Measurements from ENCODE around the gene USP32. TPM values are rescaled to one million over a fixed set of nuclear protein-coding genes. Genes with fewer than 3 reads are reported as not detected.
"Not testable (repeated sequence)": the region's sequence is repeated elsewhere in the genome, so short reads cannot be mapped to it uniquely, and the experiment has no call there.

The USP32 gene, protein sequence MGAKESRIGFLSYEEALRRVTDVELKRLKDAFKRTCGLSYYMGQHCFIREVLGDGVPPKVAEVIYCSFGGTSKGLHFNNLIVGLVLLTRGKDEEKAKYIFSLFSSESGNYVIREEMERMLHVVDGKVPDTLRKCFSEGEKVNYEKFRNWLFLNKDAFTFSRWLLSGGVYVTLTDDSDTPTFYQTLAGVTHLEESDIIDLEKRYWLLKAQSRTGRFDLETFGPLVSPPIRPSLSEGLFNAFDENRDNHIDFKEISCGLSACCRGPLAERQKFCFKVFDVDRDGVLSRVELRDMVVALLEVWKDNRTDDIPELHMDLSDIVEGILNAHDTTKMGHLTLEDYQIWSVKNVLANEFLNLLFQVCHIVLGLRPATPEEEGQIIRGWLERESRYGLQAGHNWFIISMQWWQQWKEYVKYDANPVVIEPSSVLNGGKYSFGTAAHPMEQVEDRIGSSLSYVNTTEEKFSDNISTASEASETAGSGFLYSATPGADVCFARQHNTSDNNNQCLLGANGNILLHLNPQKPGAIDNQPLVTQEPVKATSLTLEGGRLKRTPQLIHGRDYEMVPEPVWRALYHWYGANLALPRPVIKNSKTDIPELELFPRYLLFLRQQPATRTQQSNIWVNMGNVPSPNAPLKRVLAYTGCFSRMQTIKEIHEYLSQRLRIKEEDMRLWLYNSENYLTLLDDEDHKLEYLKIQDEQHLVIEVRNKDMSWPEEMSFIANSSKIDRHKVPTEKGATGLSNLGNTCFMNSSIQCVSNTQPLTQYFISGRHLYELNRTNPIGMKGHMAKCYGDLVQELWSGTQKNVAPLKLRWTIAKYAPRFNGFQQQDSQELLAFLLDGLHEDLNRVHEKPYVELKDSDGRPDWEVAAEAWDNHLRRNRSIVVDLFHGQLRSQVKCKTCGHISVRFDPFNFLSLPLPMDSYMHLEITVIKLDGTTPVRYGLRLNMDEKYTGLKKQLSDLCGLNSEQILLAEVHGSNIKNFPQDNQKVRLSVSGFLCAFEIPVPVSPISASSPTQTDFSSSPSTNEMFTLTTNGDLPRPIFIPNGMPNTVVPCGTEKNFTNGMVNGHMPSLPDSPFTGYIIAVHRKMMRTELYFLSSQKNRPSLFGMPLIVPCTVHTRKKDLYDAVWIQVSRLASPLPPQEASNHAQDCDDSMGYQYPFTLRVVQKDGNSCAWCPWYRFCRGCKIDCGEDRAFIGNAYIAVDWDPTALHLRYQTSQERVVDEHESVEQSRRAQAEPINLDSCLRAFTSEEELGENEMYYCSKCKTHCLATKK (N-terminal part only)
- 24.5 and 31.4 TPM in 2 replicates for total RNA-seq (2014; rRNA removed; shearing (Covaris generic))

DNA sequence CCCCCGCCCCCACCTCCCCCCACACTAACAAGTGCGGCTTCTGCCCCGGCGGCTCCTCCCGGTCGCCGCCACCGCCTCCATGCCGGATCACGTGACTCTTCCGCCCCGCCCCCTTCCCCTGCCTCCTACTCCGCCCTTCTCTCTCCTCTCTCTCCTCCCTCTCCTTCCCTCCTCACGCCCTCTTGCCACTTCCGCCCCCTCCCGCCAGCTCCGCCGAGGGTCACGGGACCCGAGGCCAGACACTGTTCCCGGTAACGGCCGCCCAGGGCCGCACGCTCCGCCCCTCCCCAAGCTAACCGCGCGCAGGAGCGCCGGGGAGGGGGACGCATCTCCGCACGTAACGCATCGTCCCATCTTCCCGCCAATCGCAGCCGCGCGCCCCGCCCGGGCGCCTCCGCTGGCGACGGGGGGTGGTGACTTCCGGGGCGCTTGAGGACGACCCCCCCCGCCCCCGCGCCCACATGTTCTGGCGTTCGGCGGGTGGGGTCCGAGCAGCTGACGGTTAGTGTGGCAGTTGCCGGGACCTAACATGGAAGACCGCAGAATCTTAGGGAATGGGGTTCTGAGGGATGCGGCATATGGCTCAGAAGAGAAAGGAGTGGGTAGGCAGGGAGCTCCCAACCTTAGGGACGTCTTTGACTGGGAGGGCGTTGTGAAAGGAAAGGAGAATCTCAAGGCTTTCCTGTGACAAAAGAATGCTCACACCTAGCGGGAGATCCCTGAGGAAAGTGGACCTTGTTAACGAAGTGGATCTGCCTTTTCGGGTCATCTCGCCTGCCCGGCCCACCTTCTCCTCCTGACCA, at the start of gene USP32:
Gene USP32 (minus strand): TSS at position 92 of the 803 bp plus-strand sequence. CDS start 194 bp downstream, outside the sequence.
- peak; percentile 96 for DNase-seq (ENCODE audit: low read depth)

DNA sequence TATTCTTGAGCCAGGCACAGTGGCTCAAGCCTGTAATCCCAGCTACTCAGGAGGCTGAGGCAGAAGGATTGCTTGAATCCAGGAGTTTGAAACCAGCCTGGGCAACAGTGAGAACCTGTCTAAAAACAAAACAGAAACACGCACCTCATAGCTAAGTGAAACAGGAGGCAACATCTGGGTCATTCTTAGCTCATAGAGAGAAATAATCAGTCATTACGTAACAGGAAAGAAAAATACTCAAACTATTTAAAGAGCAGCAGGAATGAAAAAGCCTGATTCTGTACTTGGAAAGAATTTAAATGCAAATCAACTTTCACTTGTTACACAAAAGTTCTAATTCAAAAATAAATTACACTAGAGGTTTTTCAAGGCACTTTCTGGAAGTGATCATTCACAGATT, 47.6 kb upstream of the USP32 start:
- DNase-seq (ENCODE audit: low read depth): no peak

DNA sequence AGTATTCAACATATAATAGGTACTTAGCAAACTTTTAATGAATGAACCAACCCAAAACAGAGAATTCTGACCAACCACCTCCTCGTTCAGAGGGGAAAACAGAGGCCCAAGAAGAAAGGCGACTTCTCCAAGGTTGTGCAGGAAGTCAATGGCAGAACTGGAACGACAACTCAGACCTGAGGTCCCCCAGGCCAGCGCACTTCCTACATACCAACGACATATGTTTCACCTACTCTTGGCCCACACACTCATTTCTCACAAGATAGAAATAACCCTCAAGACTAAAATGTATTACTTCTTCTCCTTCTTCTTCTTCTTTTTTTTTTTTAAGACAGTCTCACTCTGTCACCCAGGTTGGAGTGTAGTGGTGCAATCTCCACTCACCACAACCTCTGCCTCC, 44.7 kb upstream of the USP32 start:
- DNase-seq (ENCODE audit: low read depth): no peak

DNA sequence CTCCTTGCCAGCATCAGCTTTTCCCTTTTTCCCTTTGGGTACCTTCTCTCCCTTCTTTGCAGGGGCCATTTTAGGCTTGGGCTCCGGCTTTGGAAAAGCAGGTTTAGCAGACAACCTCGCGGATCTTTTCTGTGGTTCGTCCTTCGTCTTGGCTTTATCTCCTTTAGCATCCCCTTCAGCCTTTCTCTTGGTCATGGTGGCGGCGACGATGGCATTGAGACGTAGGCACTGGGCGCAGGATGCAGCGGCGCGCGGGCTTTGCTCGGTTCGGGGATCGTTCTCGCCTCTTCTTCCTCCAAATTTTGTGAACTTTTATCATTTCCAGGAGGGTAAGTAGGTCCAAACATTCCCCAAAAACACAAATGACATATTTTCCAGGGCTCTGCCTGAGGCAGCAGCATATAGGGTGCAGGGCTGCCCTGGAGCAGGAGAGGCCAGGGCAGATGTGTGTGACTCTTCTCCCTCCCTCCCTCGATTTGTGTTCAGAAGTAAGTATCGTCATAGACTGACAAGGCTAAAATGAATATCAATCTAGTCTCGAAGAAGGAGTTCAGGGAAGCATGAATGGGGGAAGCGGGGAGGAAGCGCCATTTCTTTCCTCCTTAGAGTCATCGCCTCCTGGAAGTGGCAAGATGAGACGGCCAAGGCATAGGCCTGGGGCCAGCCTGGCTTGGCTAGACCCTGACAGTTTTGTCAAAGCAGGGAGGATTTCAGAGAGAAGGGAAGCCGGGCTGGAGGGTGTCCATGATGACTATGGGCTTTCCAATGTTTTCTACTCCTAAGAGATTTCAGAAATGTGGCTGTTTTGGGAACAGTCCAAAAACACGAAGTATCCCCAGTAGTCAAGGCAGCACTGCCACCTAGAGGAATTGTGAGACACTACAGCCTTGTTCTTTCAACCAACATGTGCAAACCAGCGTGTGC, 43.6 kb upstream of the USP32 start:
- peak; percentile 83 for DNase-seq (ENCODE audit: low read depth)

DNA sequence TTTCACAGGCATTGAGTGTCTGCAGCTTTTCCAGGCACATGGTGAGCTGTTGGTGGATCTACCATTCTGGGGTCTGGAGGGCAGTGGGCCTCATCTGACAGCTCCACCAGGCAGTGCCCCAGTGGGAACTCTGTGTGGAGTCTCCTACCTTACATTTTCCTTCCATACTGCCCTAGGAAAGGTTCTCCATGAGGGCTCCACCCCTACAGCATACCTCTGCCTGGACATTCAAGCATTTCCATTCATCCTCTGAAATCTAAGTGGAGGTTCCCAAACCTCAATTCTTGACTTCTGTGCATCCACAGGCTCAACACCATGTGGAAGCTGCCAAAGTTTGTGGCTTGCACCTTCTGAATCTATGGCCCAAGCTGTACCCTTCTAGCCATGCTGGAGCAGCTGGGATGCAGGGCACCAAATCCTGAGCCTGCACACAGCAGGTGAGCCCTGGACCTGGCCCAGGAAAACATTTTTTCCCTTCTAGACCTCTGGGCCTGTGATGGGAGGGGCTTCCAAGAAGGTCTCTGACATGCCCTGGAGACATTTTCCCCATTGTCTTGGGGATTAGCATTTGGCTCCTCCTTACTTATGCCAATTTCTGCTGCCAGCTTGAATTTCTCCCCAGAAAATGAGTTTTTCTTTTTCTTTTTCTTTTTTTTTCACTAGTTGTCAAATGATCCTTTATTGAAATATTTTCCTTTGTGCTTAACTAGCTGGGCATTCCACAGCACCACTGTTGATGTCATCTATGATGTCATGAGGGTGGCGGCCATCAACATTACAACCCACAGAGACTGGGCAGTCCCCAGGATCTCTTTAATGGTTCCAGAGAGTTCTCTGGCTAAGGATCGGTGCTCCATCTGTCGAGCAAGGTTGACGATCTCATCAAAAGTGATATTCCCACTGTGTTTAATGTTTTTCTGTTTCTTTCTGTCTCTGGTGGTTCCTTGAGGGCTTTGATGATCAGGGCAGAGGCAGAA, 41.4 kb upstream of the USP32 start:
- DNase-seq (ENCODE audit: low read depth): not testable (repeated sequence)

DNA sequence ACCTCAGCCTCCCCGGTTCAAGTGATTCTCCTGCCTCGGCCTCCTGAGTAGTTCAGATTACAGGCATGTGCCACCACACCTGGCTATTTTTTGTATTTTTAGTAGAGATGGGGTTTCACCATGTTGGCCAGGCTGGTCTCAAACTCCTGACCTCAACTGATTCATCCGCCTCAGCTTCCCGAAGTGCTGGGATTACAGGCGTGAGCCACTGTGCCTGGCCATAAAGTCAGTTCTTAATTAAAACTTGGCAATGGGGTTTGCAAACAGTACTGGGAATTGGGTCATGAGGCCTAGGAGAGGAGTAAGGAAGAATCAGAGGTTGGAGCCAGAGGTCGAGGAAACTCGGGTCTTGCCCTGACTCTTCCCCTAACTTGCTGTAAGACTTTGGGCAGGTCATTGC, 38.6 kb upstream of the USP32 start:
- DNase-seq (ENCODE audit: low read depth): not testable (repeated sequence)

DNA sequence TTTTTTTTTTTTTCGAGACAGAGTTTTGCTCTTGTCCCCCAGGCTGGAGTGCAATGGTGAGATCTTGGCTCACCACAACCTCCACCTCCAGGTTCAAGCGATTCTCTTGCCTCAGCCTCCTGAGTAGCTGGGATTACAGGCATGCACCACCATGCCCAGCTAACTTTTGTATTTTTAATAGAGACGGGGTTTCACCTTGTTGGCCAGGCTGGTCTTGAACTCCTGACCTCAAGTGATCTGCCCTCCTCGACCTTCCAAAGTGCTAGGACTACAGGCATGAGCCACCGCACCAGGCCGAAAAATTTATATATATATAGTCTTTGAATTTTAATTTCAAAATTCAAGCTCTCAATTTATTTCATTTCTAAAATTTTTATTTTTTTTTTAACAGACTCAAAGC, 36.6 kb upstream of the USP32 start:
- DNase-seq (ENCODE audit: low read depth): not testable (repeated sequence)

DNA sequence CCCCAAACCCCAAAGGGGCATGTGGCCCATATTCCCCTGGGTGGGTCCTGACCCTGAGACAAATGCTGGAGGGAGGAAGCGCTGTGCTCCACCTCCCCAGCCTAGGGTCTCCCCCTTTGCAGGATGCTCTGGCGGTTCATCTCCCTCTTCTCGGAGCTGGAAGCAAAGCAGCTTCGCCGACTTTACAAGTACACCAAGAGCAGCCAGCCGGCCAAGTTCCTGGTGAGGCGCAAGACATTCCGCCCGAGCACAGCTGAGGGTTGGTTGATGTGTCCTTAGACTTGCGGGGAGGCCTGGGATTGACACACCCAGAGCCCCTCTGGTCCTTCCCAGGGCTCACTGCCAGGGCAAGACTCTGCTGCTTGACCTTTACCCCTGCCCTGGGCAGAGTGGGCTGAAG, 34.7 kb upstream of the USP32 start:
- no peak for DNase-seq (ENCODE audit: low read depth)

DNA sequence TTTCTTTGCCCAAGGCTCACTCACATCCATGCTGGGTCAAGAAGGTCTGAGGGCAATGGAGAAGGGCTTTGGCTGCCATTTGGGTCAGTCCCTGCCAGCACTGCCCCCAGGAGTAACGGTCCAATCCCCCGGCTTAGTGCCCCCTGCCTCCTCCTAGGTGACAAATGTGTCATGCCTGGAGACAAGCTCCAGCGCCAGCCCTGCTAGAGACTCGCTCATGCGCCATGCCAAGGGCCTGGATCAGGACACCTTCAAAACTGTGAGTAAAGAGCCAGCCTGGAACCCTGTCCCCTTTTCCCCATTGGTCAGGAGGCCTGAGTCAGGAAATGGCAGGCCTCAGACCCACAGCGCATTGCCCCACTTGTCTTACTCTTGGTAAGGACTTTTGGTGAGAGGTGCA, 33.7 kb upstream of the USP32 start:
- DNase-seq (ENCODE audit: low read depth): no peak

DNA sequence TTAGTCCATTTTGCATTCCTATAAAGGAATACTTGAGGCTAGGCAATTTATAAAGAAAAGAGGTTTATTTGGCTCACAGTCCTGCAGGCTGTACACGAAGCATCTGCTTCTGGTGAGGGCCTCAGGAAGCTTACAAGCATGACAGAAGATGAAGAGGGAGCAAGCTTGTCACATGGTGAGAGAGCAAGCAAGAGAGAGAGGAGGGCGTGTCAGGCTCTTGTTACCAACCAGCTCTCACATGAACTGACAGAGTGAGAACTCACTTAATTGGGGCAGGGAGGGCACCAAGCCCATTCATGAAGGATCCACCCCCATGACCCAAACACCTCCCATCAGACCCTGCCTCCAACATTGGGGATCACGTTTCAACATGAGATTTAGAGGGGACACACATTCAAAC, 31.9 kb upstream of the USP32 start:
- no peak for DNase-seq (ENCODE audit: low read depth)

DNA sequence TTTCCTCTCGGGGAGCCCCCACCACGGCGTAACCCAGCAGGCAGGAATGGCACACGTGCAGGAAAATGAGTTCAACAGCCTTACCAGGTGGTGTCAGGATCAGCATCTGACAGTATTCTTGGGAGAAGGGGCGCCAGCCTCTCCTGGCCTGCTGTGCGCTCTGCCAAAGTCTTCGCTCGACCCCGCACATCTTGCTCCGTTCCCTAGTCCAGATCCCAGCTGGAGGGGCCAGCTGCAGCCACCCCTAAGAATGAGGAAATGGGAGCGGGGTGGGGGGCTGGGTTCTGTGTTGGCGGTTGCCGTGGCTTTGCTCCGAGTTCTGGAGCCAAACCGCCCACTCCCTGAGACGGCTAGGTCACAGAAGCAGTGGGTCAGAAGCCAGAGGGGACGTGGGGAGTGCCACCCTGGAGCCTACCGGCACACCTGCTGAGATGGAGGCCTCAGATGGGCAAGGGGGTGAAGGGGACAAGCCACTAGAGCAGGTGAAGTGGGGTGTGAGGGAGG, 30.3 kb upstream of the USP32 start, which contains the start of gene CHCT1:
Gene CHCT1 (plus strand): TSS at position 328 of the 504 bp plus-strand sequence. CDS start 104 bp downstream, at position 432.
- DNase-seq (ENCODE audit: low read depth): no peak

DNA sequence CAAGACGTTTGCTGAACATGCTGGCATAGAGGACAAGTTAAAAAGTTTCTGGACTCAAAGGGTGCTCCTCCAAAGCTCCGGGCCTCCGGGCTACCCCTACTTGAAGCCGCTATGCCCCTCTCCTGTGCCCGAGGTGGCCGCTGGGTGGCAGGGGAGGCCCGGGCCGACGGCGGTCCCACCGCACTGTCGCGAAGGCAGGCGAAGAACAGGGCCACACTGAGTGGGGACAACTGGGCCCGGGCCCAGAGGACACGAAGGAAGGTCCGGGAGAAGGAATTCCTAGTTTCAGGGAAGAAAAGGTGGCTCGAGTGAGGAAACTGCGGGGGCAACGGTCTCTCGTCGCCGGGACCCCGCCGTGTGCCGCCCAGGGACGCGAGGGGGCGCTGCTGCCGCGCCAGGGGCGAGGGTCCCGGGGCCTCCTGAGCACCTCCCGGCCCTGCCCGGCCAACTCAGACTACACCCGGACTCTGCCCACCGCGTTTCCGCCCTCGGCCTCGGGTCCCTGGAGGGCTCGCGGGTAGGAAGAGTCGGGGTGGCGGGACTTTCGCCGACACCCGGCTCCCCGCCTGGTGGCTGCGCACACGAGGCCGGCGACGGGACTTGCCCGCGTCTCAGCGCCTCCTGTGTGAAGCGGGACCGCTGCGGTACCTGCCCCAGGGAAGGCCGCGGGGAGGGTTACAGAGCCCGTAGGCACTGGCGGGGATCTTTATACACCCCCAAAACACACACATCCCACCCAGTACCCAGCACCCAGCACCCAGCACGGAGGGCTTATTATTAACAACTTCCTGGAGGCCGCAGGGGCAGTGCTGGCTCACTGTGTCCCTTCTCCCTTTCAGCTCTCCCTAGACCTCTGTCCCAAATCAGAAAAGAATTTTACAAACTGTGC, 29.6 kb upstream of the USP32 start:
- DNase-seq (ENCODE audit: low read depth): peak; percentile 56

DNA sequence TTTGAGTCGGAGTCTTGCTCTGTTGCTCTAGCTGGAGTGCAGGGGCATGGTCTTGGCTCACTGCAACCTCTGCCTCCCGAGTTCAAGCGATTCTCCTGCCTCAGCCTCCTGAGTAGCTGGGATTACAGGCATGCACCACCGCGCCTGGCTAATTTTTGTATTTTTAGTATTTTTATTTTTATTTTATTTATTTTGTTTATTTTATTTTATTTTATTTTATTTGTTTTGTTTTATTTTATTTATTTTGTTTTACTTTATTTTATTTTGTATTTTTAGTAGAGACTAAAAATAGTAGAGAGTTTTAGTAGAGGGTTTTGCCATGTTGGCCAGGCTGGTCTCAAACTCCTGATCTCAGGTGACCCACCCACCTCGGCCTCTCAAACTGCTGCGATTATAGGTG, 27.9 kb upstream of the USP32 start:
- not testable (repeated sequence) for DNase-seq (ENCODE audit: low read depth)

DNA sequence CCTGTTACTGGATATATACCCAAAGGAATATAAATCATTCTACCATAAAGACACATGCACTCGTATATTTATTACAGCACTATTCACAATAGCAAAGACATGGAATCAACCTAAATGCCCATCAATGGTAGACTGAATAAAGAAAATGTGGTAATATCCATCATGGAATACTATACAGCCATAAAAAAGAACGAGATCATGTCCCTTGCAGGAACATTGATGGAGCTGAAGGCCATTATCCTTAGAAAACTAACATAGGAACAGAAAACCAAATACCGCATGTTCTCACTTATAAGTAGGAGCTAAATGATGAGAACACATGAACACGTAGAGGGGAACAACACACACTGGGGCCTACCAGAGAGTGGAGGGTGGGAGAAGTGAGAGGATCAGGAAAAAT, 27.1 kb upstream of the USP32 start:
- not testable (repeated sequence) for DNase-seq (ENCODE audit: low read depth)

DNA sequence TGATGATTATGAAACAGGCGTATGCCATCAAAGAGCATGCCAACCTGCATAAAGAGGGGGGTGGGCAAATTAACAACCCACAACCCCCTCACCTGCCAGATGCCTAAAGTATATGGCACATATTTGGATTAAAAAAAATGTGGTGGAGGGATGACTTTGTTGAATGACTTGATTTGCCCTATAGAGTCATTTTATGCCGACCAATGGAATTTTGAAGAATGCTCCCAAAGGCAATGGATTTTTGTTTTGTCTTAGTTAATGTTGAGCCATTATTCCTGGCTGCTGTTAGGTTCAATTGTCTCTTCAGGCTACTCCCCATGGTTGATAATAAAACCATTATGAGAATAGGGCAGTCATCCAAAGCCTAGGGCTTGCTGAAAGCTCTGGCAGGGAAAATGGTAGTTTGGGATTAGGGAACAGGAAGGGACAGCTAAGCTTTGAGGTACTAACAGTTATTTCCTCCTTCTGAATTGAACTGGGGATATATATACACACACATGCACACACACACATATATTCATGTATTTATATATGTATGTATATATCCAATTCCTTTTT, 24.5 kb upstream of the USP32 start:
- DNase-seq (ENCODE audit: low read depth): peak; percentile 17

DNA sequence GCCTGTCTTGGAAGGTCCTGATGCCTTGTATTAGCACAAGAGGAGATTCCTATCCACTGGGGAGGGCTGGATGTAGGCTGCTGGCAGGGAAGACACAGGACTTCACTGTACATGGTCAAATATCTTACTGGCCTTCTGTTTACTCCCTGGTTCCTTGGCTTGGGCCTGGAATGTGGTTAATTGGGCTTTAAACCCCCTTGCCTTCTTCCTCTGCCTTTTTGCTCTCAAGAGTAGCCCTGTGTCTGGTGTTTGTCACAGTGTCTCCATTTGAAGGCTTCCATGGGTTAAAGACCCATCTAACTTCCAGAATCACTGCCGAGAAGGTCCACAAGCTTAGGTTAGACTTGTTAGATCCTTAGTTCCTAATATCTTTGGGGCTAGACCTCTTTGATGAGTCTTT, 23.2 kb upstream of the USP32 start:
- DNase-seq (ENCODE audit: low read depth): no peak

DNA sequence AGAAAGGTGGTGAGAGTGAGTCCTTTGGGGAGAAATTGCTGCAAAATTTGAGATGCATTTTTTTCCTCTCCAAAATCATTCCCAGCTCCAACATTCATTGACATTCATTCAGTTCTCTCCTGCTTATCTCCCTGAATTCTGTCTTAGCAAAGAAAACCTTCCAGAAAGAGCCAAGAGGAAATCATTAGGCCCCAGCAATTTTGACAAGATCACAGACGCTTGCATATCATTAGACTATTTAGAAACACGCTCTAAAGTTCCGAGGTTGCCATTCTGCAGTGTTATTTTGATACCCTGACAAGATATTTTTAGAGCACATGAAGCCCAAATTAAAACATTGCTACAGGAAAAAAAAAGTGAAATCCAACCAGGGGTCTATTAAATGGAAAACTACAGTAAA, 20.8 kb upstream of the USP32 start:
- DNase-seq (ENCODE audit: low read depth): no peak

All from M059J (cell line).